ENCODE results near the gene VTI1A. TPM values are rescaled to one million over a fixed set of nuclear protein-coding genes. Genes with fewer than 3 reads are reported as not detected.

The VTI1A gene
- total and polyA plus RNA-seq, 4 donors = 5.5 to 26.9 (median 13.1) TPM

- Histone ChIP-seq H3K27me3 (ENCODE audit: control insufficient read depth in 4 of 4, insufficient read depth in 4 of 4, low read length in 3 of 4) (no peaks in the 10 kb centered on the region), H3K9me3 (ENCODE audit: control insufficient read depth in 4 of 4, low read length in 3 of 4) (no peaks in the 10 kb centered on the region), H3K9ac (ENCODE audit: low read depth in 1 of 2, low read length in 2 of 2) (no peak overlapping the region), H3K36me3 (ENCODE audit: control insufficient read depth in 4 of 4, insufficient read depth in 3 of 4, low read depth in 1 of 4, low read length in 3 of 4) (no peaks in the 10 kb centered on the region), H3K27ac (ENCODE audit: low read depth in 1 of 2, low read length in 2 of 2) (no peak overlapping the region), H3K4me3 (ENCODE audit: low read depth in 1 of 3, low read length in 3 of 3) (no peak overlapping the region), H3K4me1 (ENCODE audit: control insufficient read depth in 4 of 4, insufficient read depth in 4 of 4, low read length in 3 of 4) (peaks cover 0 to 2% (median under 1%) of the 10 kb centered on the region in 4 donors)
- no peak for DNase-seq (ENCODE audit: low spot score)
- 96% methylated on average over 1 of the region's 1 CpG for WGBS
- TF ChIP-seq REST (IDR thresholded peaks at IDR 0.05) = no peak
- TF ChIP-seq YY1 (IDR thresholded peaks at IDR 0.05) = no peak
- TF ChIP-seq HNF4A (conservative IDR thresholded peaks at IDR 0.05) = no peak
- no peak for TF ChIP-seq RAD21 (IDR thresholded peaks at IDR 0.05)
- TF ChIP-seq ATF3 (IDR thresholded peaks at IDR 0.05) = no peak
- no peak for TF ChIP-seq ZBTB33 (IDR thresholded peaks at IDR 0.05)
- TF ChIP-seq FOXA1 (IDR thresholded peaks at IDR 0.05) = no peak
- TF ChIP-seq SP1 (IDR thresholded peaks at IDR 0.05) = no peak
- no peak for TF ChIP-seq MAX (IDR thresholded peaks at IDR 0.05)
- no peak for TF ChIP-seq FOXA2 (IDR thresholded peaks at IDR 0.05)
- TF ChIP-seq GABPA (IDR thresholded peaks at IDR 0.05 in 1 of 2, conservative IDR thresholded peaks at IDR 0.05 in 1 of 2) = no peak
- no peak for TF ChIP-seq CTCF (IDR thresholded peaks at IDR 0.05; ENCODE audit: low read depth, low read length, missing input control)
- TF ChIP-seq EGR1 (IDR thresholded peaks at IDR 0.05; ENCODE audit: low read depth in 2 of 2) = no peak
- no peak for TF ChIP-seq RXRA (IDR thresholded peaks at IDR 0.05)
- no peak for TF ChIP-seq HNF4G (IDR thresholded peaks at IDR 0.05)
- no peak for TF ChIP-seq NR2F2 (IDR thresholded peaks at IDR 0.05)
Observed at GRCh38 chr10:112639298-112639697, 192.3 kb downstream of the VTI1A start.

- Histone ChIP-seq H3K4me3 (ENCODE audit: low read depth in 1 of 3, low read length in 3 of 3) (no peak overlapping the region), H3K27me3 (ENCODE audit: control insufficient read depth in 4 of 4, insufficient read depth in 4 of 4, low read length in 3 of 4) (no peaks in the 10 kb centered on the region), H3K27ac (ENCODE audit: low read depth in 1 of 2, low read length in 2 of 2) (no peak overlapping the region), H3K4me1 (ENCODE audit: control insufficient read depth in 4 of 4, insufficient read depth in 4 of 4, low read length in 3 of 4) (peaks cover 0 to 2% (median under 1%) of the 10 kb centered on the region in 4 donors), H3K36me3 (ENCODE audit: control insufficient read depth in 4 of 4, insufficient read depth in 3 of 4, low read depth in 1 of 4, low read length in 3 of 4) (no peaks in the 10 kb centered on the region), H3K9me3 (ENCODE audit: control insufficient read depth in 4 of 4, low read length in 3 of 4) (no peaks in the 10 kb centered on the region), H3K9ac (ENCODE audit: low read depth in 1 of 2, low read length in 2 of 2) (no peak overlapping the region)
- 91% methylated on average over 3 of the region's 3 CpGs for WGBS
- TF ChIP-seq FOXA1 (IDR thresholded peaks at IDR 0.05) = no peak
- no peak for DNase-seq (ENCODE audit: low spot score)
Observed at GRCh38 chr10:112640638-112641037, 193.6 kb downstream of the VTI1A start.

All from liver (tissue), 9 donors.